Islet precursor cell (in vitro differentiated cells): ENCODE measurements around the gene COPE.
"Not testable (repeated sequence)": the region's sequence is repeated elsewhere in the genome, so short reads cannot be mapped to it uniquely, and the experiment has no call there.

Source experiments
- DNase-seq: peaks from one replicate; pipeline ENCODE4 v3.0.0-alpha.2; 2018

Gene COPE

DNA sequence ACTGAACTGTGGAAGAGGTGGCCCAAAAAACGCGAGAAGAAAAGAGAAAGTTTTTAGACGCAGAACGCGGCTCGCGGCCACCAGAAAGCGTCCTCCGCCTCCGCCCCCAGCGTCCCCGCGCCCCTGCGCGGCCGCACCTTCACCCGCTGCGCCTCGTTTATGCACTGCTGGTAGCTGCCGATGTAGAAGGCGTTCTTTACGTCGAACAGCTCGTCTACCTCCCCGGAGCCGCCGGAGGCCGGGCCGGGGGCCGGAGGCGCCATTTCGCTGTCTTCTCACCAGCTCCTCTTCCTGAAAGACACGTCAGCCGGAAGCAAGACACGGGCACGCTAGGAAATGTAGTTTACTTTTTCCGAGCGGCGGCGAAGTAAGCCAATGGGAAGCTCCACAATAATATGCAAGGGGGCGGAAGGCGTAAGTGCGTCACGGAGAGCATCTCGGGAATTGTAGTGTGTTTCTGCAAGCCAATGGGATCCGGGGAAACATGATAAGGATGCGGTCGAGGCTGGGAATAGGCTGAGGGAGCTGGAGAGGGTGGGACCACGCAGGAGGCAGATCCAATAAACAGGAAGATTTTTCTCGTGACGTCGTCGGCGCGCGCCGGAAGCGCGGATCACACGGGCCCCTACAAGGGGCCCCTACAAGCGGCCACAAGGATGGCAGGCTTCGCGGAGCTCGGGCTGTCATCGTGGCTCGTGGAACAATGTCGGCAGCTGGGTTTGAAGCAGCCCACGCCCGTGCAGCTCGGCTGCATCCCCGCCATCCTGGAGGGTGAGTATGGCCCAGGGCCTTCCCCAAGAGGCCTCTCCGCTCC is at the start of gene COPE, which contains the start of gene DDX49:
Gene COPE, minus strand, starts transcription at position 302 of the 814 bp plus-strand sequence. Its CDS starts 39 bp downstream, at position 263.
Gene DDX49, plus strand, starts transcription at position 630 of the 814 bp plus-strand sequence. Its CDS starts 27 bp downstream, at position 657.
- peak; percentile 99 for DNase-seq

- DNase-seq: no peak
Observed at GRCh38 chr19:18967358-18968146, 48.4 kb upstream of the COPE start.

DNA sequence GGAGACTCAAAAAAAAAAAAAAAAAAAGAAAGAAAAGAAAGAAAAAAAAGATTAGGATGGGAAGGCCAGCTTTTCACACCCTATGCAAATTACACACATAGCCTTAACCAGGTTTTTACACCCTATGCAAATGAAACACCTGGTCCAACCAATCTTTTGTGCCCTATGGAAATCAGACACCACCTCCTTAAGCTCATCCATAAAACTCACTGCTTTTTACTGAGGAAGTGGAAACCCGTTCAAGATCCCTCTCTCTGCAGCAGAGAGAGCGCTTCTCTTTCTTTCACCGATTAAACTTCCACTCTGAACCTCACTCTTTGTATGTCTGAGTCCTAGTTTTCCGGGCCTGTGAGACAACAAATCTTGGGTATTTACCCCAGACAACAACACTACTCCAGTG is 47.1 kb upstream of the COPE start:
- no peak for DNase-seq

- DNase-seq: no peak
Observed at GRCh38 chr19:18964121-18964520, 44.9 kb upstream of the COPE start.

DNA sequence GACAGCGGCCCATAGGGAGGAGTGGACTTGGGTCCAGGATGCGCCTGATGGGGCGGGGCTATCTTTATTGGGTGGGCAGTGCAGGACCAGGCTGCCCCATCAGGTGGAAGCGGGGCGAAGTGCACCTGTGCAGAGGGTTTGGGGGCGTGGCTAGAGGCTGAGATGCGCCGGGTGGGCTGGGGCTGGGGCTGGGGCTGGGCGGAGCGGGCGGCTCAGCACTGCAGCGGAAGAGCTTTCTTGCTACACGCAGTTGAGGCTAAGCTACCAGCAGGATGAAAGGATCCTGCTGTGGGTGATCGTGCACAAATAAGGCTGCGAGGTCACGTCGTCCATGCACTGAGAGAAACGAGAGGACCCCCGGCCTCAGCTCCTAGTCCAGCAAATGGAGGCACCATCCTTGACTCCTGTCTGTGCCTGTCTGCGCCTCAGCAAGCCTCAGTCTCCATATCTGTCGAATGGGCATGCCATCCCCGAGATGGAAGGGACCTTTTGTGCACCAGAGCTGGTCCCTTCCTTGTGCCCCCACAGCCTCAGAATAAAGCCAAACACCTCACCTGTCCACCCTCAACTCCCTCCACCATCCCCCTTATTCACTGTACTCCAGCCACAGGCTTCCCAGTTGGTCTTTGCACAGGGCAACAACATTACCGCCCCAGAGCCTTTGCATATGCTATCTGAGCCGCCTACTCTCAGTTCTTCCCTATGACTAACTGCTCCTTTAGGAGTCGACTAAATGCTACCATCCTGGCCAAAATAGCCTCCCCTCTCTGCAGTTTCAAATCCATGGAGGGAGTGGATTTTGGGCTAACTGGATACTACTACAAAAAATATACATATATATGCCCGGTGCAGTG is 42.8 kb upstream of the COPE start:
- peak; percentile 86 for DNase-seq

DNA sequence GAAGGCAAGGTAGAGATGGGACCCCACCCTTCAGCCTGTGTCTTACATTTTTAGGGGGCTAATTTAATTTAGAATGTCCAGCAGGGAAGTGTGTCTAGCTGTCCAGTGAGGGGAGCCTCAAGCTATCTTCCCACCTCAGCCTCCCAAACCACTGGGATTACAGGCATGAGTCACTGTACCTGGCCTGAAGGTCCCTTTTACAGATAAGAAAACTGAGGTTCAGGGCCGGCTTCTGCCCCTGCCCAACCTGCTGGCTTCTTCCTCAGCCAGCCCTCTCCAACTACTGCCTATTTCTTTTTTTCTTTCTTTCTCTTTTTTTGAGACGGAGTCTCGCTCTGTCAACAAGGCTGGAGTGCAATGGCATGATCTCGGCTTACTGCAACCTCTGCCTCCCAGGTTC is 41.2 kb upstream of the COPE start:
- no peak for DNase-seq

- DNase-seq: no peak
Observed at GRCh38 chr19:18955042-18955441, 35.9 kb upstream of the COPE start.

GRCh38 chr19:18954094-18954493 is 34.9 kb upstream of the COPE start:
- no peak for DNase-seq

DNA sequence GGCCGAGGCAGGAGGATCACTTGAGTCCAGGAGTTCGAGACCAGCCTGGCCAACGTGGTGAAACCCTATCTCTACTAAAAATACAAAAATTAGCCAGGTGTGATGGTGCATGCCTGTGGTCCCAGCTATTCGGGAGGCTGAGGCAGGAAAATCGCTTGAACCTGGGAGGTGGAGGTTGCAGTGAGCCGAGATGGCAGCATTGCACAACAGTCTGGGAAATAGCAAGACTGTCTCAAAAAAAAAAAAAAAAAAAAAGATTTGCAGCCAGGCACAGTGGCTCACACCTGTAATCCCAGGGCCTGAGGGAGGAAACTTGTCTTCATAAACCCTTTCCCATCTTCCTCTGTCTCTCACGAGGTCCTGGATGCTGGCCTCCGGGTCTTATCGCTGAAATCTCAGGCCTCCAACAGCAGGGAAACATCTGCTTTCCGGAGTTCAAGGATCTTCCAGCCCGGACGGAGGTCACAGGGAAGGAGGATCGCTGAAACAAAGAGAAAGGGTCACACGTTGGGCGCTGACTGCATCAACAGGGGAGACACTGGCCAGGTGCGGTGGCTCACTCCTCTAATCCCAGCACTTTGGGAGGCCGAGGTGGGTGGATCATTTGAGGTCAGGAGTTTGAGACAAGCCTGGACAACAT is 33.3 kb upstream of the COPE start:
- not testable (repeated sequence) for DNase-seq

DNA sequence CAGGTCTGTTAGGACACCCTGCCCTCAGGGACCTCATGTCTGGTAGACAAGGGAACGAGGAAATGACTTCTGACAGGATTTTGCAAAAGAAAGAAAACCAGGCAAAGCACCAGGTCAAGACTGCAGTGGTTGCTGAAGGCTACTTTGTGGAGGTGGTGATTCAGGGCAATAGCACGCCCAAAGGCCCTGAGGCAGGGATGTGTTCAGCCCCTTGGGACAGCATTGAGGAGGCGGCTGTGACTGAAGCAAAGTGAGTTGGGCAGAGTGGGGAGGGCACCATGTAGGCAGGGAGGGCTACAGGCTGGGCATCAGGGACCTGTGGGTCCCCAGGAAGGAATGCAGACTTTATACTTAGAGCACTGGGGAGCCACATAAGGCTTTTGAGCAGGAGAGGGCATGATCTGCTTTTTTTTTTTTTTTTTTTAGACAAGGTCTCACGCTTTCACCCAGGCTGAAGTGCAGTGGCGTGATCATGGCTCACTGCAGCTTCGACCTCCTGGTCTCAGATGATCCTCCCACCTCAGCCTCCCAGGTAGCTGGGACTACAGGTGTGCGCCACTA is 32.6 kb upstream of the COPE start:
- peak; percentile 87 for DNase-seq

- no peak for DNase-seq
Observed at GRCh38 chr19:18949858-18950257, 30.7 kb upstream of the COPE start.

DNA sequence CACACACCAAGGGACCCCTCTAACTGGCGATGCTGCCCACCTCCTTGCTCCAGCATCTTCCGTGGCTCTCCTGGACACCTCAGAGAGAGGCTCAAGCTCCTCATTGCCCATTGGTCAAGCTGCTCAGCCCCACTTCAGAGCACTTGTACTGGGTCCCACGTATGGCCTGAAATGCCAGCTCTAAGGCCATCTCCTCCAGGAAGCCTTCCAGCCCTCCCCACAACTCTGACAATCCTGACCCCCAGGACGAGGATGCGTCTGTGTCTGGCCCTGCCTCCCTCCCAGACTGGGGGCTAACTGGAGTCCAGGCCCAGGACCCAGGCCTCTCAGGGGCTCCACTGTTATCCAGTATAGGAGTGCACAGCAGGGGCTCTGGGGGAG is 29.8 kb upstream of the COPE start:
- DNase-seq: no peak

DNA sequence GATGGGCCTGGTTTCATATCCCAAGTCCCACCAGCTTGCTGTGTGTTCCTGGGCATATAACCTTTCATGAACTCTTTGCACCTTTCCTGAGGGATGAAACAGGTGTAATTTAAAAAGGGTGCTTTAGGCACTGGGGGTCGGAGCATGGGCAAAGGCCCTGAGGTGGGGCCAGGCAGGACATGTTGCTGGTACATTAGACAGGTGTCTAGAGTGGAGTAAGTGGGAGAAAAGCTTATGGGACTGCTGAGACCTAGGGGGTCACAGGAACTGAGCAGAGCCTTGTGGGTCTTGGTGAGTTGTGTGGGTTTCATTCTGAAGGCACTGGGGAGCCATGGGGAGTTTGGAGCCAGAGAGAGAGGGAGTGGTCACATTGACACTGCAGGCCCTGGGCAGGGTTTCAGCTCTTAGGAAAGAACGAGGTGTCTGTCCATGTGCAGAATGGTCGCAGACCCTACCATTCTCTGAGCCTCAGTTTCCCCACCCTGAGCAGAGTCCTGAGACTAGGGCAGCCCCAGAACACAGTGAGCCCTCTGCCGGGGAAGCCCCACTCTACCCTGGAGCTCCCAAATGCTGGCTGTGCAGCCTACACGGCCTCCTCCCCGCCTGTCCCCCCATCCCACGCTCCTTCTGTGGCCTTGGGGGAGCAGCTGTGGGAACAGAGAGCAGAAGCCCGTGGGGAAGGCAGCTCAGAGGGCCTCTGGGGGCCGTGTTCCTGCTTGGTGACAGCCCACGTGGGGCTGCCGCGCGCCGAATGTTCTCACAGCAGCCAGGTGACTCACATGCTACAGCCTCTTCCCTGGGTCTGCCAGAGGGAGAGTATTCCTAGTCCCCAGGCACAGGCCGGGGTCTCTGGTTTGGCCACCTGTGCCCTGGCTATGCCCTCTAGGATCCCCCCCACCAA is 29.1 kb upstream of the COPE start:
- no peak for DNase-seq

DNA sequence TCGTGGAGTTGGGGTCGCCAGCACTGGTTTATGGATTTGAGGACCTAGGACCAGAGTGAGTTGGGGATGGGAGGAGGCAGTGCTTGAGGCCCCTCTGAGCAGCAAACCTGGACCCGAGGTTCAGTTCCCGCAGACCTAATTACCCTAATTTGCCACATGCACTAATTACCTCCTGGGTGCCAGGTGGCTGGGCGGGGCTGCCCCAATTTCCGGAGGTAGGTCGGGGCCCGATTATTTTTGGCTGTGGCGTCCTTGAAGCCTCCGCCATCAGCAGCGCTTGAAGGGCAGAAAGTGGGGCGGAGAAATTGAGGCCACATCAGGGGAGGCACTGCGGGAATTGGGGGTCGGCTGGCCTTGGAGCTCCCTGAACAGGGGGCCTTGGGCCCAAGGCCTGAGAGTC is 27.7 kb upstream of the COPE start:
- no peak for DNase-seq

GRCh38 chr19:18946335-18946734 is 27.1 kb upstream of the COPE start:
- no peak for DNase-seq

DNA sequence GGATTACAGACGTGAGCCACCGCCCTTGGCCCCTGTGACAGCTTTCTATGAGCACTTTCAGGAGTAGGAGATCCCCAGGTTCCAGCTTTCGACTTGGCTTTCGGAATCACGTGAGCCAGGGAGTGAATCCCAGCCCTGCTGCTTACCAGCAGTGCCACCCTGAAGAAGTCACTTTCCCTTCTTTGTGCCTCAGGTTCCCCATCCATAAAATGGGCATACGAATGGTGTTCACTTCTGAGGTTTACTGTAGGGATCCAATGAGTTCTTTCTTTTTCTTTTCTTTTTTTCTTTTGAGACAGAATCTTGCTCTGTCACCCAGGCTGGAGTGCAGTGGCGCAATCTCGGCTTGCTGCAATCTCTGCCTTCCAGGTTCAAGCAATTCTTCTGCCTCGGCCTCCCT is 26.1 kb upstream of the COPE start:
- DNase-seq: no peak

DNA sequence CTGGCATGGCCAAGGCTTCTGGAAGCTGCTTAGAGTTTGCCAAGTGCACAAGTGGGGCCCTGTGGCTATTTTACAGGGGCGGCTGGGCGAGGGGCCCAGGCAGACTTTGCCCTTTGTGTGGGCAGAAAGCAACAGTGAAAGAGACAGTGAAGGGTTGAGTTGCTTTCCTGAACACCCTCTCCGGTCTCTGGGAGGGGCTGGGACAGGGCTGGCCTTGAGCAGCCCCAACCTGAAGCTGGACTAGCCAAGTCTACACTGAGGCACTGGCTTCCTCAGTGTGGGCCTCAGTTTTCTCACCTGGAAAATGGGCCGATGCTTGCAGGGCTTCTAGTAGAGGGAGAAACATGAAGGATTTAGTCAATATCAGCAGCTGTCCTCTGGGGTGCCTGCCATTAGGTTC is 24.3 kb upstream of the COPE start:
- DNase-seq: no peak

DNA sequence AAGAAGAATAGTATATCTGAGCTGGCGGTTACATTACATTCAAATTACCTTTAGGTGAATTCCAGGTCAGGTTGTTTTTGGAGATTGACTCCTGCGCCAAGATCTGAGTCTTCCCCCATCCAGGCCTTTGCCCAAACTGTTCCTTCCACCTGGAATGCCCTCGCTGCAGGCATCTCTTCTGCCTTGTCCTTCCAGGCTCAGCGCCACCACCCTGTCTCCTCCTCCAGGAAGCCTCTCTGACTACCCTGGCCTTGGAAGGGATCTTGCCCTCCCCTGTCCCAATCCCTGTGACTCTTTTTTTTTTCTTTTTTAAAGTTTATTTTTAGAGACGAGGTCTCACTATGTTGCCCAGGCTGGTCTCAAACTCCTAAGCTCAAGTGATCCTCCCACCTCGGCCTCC is 23.5 kb upstream of the COPE start:
- no peak for DNase-seq

DNA sequence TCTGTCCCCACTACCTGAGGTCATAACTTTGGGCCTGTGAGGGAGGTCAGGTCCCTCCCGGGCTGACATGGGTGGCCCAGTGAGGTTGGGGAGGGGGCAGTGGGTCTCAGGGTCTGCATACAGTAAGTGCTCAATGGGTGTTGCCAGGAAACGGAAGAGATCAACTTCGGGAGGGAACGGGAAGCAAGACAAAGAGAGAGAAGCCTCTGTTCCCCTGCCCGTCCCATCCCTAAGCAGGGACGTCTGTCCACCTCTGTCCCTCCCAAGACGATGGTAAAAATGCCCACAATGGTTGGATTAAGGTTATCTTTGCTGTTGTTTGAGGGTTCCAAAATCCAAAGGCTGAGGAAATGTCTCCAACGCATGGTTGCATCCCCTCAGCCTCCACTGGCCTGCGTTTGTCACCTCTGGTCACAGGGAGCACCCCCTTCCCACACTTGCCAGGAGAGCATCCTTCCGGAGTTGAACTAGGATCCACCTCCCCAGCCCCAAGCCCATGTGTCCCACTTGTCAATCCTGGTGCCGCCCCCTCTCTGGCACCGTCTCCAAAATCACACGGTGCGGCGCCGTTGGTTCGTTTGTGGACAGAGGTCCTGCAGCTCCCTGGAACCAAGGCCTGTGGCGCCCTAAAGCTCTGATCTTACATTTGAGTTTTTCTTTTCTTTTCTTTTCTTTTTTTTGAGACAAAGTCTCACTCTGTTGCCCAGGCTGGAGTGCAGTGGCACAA is 22.6 kb upstream of the COPE start:
- DNase-seq: no peak
